Stimulated activated CD8-positive, alpha-beta memory T cell treated with anti-CD3 and anti-CD28 coated beads, Interleukin-15, amount 100 ng/mL, for 24 hours (primary cell): Measurements from ENCODE around the gene ELMO2.

Source experiments
- DNase-seq: peaks from one replicate; pipeline ENCODE4 v3.0.0-alpha.2; 2020; ENCODE audit warnings: low read depth

The ELMO2 gene

DNA sequence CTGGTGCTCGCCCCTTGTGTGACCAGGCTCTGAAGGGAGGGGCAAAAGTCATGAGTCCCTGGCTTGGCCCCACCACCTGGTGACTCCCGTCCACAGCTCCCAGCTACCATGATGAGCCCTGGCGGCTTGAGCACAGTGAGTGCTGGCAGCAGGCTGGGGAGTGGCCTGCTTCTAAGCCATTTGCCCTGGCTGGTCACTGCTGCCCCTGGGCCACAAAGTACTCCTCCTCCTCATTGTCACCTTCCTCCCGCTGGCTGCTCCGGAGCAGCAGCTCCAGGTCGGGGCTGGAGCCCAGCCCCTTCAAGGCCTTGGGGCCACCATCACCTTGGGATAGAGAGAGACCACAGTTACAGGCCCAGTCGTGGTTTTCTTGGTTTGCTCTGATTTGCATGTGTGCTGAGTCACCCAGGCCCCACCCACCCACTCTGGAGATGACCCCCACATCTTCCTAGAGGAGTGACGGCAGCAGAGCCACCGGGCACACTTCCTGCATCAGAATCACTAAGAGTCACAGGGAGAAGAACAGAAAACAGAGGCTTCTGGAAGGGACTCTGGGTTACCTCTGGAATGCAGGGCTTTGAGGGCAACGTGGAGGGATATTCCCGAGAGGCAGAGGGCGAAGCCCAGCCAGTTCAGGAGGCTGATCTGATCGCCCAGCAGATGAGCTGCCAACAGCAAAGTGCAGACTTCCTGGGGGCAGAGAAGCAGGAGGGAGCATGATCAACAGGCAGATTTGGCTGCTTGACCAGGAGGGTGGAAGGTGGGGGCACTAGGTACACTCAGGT is 56.0 kb downstream of the ELMO2 start:
- DNase-seq, result no peak

DNA sequence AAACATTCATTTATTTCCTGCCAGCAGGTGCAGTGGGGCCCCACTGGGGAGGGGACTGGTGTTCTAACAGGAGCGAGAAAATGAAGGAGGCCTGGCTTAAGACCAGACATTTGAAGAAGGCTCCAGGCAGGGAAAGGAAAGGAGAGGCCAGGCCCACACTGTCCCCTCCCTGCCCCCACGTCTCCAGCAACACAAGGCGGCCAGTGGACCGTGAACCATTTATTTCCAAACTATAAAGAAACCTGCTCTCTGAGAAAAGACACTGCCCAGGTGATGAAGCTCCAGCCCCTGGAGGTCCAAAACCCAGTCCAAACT is 56.7 kb downstream of the ELMO2 start:
- no peak for DNase-seq

GRCh38 chr20:46349035-46349741 is 57.2 kb downstream of the ELMO2 start:
- peak; percentile 16 for DNase-seq

- no peak for DNase-seq
These were observed 58.3 kb downstream of the ELMO2 start for GRCh38 chr20:46347841-46348803.

DNA sequence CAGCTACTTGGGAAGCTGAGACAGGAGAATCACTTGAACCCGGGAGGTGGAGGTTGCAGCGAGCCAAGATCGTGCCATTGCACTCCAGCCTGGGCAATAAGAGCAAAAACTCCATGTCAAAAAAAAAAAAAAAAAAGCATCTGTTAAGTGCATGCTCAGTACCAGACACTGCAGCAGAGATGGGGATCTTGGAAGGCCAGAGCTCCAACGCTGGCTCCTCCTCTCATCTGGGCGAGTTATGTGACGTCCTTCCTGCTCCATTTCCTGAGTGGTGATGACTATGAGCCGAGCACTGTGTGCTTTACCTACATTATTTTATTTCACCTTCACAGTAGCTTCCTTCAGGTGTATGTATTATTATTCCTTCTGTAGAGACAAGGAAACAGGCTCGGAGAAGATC is 59.6 kb downstream of the ELMO2 start:
- no peak for DNase-seq

GRCh38 chr20:46344488-46345162 is 61.8 kb downstream of the ELMO2 start:
- no peak for DNase-seq

- no peak for DNase-seq
These were observed 62.4 kb downstream of the ELMO2 start for GRCh38 chr20:46343975-46344357.

GRCh38 chr20:46343348-46343974 is 63.0 kb downstream of the ELMO2 start:
- no peak for DNase-seq

- DNase-seq, result no peak
These were observed 63.7 kb downstream of the ELMO2 start for GRCh38 chr20:46342451-46343347.

GRCh38 chr20:46342010-46342378 is 64.4 kb downstream of the ELMO2 start:
- no peak for DNase-seq

GRCh38 chr20:46341074-46342009 is 65.1 kb downstream of the ELMO2 start:
- no peak for DNase-seq

GRCh38 chr20:46339037-46339436 is 67.4 kb downstream of the ELMO2 start:
- DNase-seq, result no peak

DNA sequence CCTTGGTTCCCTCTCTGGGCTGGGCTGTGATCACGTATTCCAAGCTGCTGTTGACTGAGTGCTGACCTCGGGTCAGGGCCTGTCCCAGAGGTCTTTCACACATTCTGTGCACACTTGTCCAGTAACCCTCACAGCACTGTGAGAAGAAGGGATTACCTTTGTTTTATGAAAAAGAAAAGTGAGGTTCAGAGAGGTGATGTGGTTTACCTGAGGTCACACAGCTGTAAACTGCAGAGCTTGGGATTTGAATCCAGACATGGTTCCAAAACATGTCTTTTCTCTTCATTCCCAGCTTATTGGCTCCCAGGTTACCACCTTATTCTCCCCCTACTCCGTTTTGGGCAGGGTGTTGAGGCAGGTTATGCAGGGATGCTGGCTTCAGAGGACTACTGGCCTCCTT is 69.7 kb downstream of the ELMO2 start:
- no peak for DNase-seq

DNA sequence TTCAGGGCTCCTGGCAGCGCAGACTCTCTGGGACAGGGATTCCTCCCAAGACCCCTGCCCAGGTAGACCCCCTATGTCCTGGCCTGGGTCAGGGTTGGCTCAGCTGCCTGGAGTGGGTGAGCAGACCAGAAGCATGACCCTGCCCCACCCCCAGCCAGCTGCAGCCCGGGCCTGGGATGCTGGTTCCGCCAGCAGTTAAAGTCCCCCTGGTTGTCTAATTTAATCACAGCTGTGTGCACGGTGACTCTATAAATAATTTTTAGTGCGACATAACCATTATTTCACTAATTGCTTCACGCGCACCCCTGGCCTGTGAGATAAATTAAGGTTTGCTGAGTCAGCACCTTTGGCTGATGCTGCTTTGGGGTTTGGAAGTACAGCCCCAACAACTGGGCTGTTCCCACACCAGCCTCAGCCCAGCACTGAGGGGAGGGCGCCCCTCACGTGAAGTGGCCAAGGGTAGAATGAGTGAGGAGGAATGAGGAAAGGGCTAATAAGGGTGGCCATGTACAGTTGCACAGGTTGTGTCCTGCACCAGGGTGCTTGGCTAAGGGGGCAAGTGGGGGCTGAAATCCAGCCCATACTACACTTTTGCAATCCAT is 72.0 kb downstream of the ELMO2 start:
- DNase-seq, result no peak

DNA sequence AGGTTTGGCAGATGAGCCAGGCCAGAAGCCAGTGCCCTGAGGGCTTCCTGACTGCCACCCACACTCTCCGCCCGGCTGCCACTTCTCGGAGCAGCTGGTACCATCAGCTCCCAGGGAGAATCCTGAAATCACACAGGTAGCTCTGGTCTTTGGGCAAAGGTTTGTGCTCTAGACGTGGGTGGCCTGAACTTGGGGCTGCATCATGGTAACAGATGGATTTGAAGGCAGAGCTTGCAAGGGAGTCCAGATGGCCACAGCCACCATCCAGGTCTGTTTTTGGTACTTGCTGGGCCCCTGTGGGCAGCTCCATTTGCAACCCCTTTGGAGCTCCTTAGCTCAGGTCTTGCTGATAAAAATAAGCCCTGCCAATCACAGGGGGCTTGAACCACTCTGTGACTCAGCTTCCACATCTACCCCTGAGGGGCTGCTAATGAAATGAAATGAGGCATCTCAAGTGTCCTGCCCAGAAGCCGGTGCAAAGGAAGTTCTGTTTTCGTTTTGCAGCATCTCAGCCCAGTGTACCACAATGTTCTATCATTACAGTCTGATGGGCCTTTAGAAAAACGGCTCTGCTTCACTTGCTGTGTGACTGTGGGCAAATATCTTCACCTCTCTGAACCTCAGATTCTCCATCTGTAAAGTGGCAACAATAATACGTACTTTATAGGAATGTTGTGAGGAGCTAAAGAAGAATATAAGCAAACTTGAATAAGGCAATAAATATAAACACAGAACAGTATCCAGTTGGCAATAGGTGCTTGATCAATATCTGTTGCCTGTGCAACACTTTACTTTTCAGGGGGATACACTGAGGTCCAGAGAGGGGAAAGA is 73.0 kb downstream of the ELMO2 start:
- DNase-seq, result no peak

GRCh38 chr20:46332373-46333160 is 73.8 kb downstream of the ELMO2 start:
- DNase-seq, result no peak

- no peak for DNase-seq
These were observed 74.6 kb downstream of the ELMO2 start for GRCh38 chr20:46331611-46332361.
